Measurements from ENCODE around the gene FXYD6. TPM values are rescaled to one million over a fixed set of nuclear protein-coding genes. Genes with fewer than 3 reads are reported as not detected.

FXYD6 gene
- total RNA-seq, 1 experiment from 2014 or later: 32.8 TPM

DNA sequence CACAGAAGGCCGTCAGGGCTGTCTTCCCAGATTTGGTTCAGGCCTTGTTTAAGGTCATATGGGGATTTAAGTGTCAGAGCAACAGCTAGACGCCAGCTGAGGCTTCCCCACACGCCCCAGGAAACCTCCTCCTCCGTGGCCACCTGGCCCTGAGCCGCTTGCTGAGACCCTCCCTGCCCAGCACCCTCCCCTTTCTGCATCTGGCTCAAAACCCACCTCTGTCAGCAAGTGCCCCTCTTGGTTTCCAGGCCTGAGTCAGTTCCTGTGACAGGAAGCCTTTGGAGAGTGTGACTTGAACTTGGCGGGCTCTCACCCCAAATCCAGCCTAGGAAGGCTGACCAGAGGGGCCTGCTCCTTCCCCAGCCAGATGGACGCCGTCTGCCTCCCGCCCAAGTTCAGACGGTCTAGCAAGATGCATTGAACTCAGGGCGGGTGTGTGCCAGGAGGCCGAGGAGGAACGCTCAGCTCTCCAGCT lies 52.5 kb downstream of the FXYD6 start:
- no peaks in the 10 kb centered on the region; the same call in 1 of the 2 replicates for H3K27me3 ChIP-seq (ENCODE audit: control insufficient read depth, insufficient read depth, low read length)
- peak; percentile 56 for DNase-seq
- H3K36me3 ChIP-seq (replicated peaks; ENCODE audit: control insufficient read depth, insufficient read depth, low read length): no peaks in the 10 kb centered on the region
- no peak overlapping the region for H3K4me3 ChIP-seq (ENCODE audit: insufficient read depth, low read depth, low read length)

DNA sequence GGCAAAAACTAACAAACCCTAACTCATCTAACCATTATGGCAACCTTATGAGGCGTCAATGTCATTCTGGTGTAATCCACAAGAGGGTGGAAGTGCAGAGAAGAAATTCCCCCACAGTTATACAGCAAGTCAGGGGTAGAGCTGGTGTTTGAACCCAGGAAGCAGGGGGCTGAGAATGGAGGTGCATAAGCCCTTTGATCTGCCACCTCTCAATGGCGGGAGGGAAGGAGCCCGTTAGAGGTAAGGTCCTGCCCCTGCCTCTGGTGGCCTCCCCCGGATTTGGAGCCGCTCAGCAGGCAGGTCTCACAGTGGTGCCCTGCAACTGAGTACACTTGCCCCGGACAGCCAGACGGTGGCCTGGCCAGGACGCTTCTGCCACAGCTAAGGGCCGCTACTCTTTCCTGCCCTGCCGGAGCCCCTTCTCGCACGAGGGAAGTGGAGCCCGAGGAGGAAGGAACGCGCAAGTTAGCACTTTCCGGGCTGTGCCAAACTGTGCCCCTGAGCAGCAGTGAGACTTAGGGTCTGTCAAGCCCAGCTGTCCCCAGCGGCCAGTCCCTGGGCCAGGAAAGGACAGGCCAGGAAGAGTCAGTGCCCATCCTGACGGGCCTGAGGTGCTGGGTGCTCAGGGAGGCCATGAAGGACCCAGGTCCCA lies 53.0 kb downstream of the FXYD6 start:
- peak; percentile 68 for DNase-seq
- Histone ChIP-seq H3K36me3 (replicated peaks; ENCODE audit: control insufficient read depth, insufficient read depth, low read length) (no peaks in the 10 kb centered on the region), H3K4me3 (ENCODE audit: insufficient read depth, low read depth, low read length) (no peak overlapping the region), H3K27me3 (ENCODE audit: control insufficient read depth, insufficient read depth, low read length) (no peaks in the 10 kb centered on the region; the same call in 1 of the 2 replicates)

DNA sequence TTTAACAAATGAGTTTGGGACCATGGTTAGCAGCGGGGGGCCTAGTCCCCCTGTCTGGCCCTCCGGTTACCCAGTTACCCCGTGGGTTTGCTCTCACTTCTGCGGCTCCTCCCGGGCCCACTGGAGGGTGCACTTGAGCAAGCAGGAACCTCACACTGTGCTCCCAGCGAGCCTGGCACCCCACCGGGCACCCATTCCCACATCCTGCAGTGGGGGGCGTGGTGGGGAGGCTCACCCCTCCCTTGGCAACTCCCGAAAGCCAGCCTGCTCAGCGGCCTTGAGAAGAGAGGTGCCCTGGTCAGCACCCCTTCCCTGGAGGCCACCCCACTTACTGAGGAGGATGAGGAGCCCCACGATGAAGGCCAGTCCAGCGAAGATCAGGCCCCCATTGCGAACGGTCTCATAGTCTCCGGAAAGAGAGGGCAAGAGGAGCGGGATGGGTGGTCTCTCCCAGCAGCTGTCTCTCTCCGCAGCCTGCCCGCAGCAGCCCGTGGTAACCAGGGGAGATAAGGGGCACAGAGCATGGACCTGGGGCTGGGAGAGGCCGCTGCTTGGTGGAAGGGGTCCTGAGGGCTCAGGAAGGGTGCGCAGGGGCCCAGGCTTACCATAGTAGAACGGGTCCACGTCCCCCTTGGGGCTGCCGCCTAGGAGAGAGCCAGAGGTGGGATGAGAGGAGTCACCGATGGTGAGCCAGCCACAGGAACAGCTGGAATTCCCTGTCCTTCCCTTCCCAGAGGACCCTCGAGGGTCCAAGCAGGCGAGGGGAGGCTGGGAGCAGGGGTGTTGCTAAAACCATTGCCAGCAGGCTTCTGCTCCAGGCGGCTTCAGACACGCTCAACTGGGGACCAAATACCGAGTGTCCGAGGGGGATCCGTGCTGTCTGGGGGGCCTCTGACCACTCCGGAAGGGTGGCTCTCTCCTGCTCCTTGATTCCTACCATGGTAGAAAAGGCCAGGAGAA lies 54.1 kb downstream of the FXYD6 start:
- peak; percentile 88 for DNase-seq

DNA sequence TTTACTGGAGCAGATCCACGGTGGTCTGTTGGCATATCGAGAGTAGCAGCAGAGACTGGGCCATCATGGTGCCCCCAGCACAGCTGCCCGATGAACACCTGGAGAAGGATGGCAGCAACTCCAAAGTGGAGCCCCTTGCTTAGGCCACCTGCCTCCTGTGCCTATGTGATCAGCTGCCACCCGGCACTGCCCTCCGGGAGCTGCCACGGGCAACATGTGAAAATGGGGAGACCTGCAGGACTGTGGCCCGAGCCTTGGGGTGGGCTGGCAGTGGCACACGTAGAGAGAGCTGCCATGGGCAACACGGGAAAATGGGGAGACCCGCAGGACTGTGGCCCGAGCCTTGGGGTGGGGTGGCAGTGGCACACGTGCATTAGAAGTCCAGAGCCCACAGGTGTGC lies 55.0 kb downstream of the FXYD6 start:
- Histone ChIP-seq H3K36me3 (replicated peaks; ENCODE audit: control insufficient read depth, insufficient read depth, low read length) (no peaks in the 10 kb centered on the region), H3K27me3 (ENCODE audit: control insufficient read depth, insufficient read depth, low read length) (no peaks in the 10 kb centered on the region; the same call in 1 of the 2 replicates), H3K4me3 (ENCODE audit: insufficient read depth, low read depth, low read length) (no peak overlapping the region)
- DNase-seq: no peak

More for the DNA sequence above, 54.1 kb downstream of the FXYD6 start:
- H3K4me3 ChIP-seq (ENCODE audit: insufficient read depth, low read depth, low read length): no peak overlapping the region
- no peaks in the 10 kb centered on the region for H3K36me3 ChIP-seq (replicated peaks; ENCODE audit: control insufficient read depth, insufficient read depth, low read length)
- no peaks in the 10 kb centered on the region; the same call in 1 of the 2 replicates for H3K27me3 ChIP-seq (ENCODE audit: control insufficient read depth, insufficient read depth, low read length)

DNA sequence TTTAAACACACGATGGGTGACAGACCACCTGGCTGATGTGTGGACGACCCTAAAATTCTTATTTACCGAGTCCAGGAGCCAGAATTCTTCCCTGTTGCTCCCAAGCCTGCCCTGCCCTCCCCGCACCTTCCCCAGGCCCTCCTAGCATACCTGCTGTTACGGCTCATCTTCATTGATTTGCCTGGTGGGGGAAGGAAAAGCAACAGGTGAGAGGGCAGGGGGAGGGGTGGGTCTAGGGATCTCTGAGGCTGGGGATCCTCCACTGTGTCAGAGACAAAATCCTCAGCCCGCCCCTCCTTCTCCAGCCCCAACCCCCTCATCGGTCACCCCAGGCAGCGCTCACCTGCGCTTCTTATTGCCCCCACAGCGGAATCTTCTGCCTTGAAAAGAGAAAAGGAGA lies 55.9 kb downstream of the FXYD6 start:
- H3K27me3 ChIP-seq (ENCODE audit: control insufficient read depth, insufficient read depth, low read length): no peaks in the 10 kb centered on the region; the same call in 1 of the 2 replicates
- no peak overlapping the region for H3K4me3 ChIP-seq (ENCODE audit: insufficient read depth, low read depth, low read length)
- no peaks in the 10 kb centered on the region for H3K36me3 ChIP-seq (replicated peaks; ENCODE audit: control insufficient read depth, insufficient read depth, low read length)
- DNase-seq: peak; percentile 77

DNA sequence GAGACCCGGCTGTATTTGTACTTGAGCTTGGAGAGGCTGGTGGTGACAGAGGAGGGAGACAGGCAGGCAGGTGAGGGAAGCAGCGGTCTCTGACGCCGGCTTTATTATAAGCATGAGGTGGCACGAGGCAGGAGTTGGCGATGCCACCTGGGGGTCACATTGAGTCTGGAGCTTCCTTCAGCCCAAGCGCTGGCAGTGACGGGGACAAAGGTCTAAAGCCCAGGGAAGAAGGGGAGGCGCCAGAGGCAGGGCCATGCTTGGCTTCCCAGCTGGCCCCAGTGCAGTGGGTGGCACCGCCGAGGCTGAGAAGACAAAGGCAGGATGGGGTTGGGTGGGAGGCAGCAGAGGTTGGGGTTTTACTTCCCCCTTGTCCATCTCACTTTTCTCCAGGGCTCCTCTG lies 56.4 kb downstream of the FXYD6 start:
- DNase-seq: peak; percentile 43
- Histone ChIP-seq H3K4me3 (ENCODE audit: insufficient read depth, low read depth, low read length) (no peak overlapping the region), H3K27me3 (ENCODE audit: control insufficient read depth, insufficient read depth, low read length) (no peaks in the 10 kb centered on the region; the same call in 1 of the 2 replicates), H3K36me3 (replicated peaks; ENCODE audit: control insufficient read depth, insufficient read depth, low read length) (no peaks in the 10 kb centered on the region)

DNA sequence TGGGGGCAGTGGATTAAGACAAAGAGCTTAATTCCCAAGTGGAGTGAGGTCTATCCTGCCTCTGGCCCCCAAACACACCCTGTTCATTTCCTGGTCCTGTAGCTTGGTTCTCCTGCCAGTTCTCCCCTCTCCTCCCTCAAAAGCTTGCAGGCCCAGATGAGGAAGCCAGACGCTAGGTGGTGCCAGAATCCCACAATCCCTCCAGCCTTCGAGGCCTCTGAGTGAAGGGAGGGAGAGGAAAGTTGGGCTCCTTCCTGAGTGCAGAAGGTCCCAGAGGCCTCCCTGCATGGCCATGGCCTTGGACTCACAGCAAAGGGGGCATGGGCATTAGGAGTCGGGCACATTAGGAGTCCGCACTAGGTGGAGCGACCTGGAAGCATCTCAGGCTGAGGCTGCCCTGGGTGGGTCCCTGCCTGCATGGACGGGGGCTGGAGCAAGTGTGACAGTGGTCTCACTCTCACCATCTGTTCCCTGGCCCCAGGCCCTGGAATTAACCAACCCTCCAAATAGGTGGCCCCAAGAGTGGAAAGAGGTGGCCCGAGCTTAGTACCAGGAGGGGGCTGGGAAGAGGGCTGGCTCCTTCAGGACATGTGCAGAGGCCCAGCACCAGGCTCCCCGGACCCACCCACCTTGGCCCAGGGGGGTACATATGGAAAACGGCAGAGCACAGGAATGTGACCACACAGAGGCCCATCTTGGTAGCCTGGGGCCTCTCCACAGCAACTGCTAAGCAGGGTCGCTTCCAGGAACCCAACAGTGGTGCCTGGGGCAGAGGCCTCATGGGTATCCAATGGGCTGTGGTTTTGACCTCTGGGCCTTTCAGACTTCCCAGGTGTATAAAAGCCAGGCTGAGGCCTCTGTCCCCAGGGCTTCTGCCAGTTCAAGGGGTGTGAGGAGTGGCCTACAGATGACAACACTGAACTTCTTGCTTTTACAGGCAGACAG lies 57.1 kb downstream of the FXYD6 start:
- no peak overlapping the region for H3K4me3 ChIP-seq (ENCODE audit: insufficient read depth, low read depth, low read length)

DNA sequence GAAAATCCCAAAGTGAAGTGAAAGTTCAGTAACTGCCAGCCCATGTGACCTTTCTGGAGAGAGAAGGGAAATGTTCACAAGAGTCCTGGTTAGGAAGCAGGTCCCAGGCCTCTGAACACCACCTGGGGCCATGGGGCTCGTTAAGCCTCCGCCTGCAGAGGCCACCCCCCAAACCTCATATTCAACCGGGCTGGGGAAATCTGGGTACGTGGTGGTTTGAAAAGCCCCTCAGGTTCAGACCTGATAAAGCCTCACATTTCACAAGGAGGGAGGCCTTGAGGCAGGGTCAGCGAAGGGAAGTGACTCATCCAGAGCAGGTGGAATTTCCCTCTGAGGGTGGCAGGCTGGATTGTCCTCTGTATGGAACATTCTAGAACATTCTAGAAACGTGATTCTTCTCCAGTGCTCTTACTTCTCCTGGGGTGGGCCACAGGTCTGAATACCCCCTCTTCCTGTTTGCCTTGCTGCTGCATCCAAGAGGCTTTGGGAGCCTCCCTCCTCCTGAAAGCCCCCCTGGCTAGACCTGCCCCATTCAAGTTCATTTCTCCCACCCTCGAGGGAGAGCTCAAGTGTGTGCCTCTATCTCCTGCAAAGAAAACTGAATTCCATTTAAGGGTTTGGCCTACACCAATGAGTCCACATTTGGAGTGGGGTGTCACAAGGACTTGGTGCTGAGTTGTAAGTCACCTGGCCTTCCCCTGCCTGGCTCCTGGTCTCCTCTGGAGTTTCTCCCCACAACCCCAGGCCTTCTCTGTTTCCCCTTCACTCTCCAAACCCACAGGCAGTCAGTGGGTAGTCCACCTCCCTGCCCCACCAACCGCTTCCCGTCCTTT lies 58.2 kb downstream of the FXYD6 start:
- H3K4me3 ChIP-seq (ENCODE audit: insufficient read depth, low read depth, low read length): no peak overlapping the region
- no peaks in the 10 kb centered on the region; the same call in 1 of the 2 replicates for H3K27me3 ChIP-seq (ENCODE audit: control insufficient read depth, insufficient read depth, low read length)
- no peaks in the 10 kb centered on the region for H3K36me3 ChIP-seq (replicated peaks; ENCODE audit: control insufficient read depth, insufficient read depth, low read length)
- no peak for DNase-seq

More for the DNA sequence above, 57.1 kb downstream of the FXYD6 start:
- Histone ChIP-seq H3K27me3 (ENCODE audit: control insufficient read depth, insufficient read depth, low read length) (no peaks in the 10 kb centered on the region; the same call in 1 of the 2 replicates), H3K36me3 (replicated peaks; ENCODE audit: control insufficient read depth, insufficient read depth, low read length) (no peaks in the 10 kb centered on the region)
- peak; percentile 89 for DNase-seq

DNA sequence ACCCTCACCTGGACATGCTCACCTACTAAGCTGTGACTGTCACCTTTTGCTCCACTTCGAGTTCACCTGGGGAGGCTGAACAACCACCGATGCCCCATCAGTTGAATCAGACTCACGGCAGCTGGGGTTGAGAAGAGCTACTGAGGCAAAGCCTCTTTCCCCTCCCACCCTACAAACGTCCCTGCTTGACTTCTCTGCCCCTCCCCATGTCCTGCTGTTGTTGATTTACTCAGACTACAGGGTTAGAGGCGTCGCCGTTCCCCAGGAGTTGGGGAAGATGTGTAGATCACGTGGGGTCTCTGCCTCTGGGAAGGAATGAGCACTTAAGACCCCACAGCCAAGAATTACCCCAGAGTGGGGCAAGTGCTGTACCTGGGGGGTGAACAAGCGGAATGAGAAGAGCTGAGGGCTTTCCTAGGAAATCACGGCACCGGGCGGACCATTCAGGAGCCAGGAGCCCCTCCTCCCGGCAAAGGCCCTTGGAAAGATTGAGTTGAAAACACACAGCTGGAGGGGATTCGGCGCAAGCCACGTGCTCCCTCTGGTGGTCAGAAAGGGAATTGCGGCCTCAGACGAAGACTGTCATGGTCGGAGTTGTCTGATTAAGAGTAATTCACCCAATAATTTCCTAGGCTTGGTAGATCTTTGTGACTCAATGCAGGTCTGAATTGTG lies 59.0 kb downstream of the FXYD6 start:
- Histone ChIP-seq H3K36me3 (replicated peaks; ENCODE audit: control insufficient read depth, insufficient read depth, low read length) (no peaks in the 10 kb centered on the region), H3K4me3 (ENCODE audit: insufficient read depth, low read depth, low read length) (peak overlapping the region; percentile 12; the same call in 1 of the 2 replicates), H3K27me3 (ENCODE audit: control insufficient read depth, insufficient read depth, low read length) (no peaks in the 10 kb centered on the region; the same call in 1 of the 2 replicates)
- peak; percentile 90 for DNase-seq

DNA sequence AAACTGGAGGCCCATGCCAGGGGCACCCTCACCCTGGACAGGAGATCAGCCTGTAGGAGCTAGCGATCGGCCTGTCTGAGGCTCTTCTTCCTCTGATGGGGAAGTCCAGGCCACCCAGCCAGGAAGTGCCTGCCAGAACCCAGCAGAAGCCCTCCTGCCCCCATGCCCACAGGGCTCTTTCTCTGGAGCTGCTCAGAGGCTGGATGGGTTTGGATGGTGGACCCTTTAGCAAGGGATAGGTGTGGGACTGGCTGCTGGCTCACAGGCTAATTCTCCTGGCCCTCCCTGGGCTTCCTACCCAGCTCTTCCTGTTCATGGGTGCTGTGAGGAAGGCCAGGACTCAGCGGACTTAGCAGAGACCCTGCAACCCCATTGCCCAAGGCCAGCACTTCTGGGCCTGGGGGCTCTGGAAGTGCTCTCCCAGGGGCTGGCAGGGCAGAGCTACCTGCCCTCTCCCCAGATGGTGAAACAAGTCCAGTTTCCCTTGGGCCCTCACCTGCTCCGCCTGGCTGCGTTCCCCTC lies 59.6 kb downstream of the FXYD6 start:
- Histone ChIP-seq H3K4me3 (ENCODE audit: insufficient read depth, low read depth, low read length) (no peak overlapping the region), H3K27me3 (ENCODE audit: control insufficient read depth, insufficient read depth, low read length) (no peaks in the 10 kb centered on the region), H3K36me3 (replicated peaks; ENCODE audit: control insufficient read depth, insufficient read depth, low read length) (no peaks in the 10 kb centered on the region)
- DNase-seq: peak; percentile 32

DNA sequence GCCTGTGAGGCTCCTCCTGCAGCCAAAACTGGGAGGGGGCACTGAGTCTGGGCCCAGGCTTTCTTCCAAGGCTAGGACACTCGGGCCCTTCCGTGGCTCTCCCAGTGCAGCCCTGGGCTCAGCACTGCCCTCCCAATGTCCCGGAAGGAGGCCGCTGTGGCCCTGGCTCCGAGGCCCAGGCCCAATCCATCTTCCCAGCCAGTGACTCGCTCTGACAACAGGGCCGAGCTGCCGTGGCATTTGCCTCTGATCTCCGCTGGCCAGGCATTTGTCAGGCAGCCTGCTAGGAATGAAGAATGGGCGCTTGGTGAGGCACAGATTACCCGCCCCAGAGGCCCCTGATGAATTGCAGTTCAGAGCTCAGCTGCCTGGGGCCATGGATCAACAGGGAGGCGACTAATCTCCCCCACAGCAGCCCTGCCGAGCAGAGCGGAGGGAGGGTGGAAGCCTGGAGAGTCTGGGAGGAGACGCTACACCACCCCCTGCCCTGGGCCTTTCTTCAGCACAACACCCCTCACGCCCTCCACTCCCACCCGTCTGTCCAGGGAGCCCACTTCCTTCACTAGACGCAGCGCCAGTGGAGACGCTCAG lies 60.2 kb downstream of the FXYD6 start:
- H3K27me3 ChIP-seq (ENCODE audit: control insufficient read depth, insufficient read depth, low read length): no peaks in the 10 kb centered on the region
- H3K4me3 ChIP-seq (ENCODE audit: insufficient read depth, low read depth, low read length): no peak overlapping the region
- H3K36me3 ChIP-seq (replicated peaks; ENCODE audit: control insufficient read depth, insufficient read depth, low read length): no peaks in the 10 kb centered on the region
- peak; percentile 70 for DNase-seq

DNA sequence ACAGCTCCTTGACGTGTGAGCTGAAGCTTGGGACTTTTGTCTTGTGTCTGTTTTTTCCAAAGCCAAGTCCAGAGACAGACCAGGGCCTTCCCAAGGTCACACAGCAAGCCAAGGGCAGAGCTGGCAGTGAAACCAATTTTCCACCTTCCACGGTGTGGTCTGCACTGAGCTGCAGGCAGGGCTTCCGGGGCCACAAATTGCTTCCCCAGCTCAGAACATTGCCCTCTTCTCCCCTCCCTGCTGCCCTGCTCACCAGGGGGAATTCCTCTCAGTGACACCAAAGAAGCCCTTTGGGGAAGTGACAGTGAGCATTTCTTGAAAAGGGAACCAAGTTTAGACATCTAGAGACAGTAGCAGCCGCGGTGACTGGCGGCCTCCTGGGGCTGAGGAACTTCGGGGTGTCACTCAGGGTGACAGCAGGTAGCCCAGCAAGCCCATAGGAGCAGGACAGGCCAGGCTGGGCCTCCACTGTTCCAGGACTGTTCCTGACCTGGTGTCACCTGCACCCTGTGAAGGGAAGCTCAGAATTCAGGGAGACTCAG lies 61.1 kb downstream of the FXYD6 start:
- Histone ChIP-seq H3K27me3 (ENCODE audit: control insufficient read depth, insufficient read depth, low read length) (no peaks in the 10 kb centered on the region), H3K4me3 (ENCODE audit: insufficient read depth, low read depth, low read length) (no peak overlapping the region)
- no peak for DNase-seq

More for the DNA sequence above, 61.1 kb downstream of the FXYD6 start:
- H3K36me3 ChIP-seq (replicated peaks; ENCODE audit: control insufficient read depth, insufficient read depth, low read length): no peaks in the 10 kb centered on the region

All from H7 (cell line).